GM10266 (cell line): ENCODE data around the gene GARS1.
"Not testable (repeated sequence)": the region's sequence is repeated elsewhere in the genome, so short reads cannot be mapped to it uniquely, and the experiment has no call there.

ENCODE experiments used
- DNase-seq: peaks from one replicate; pipeline ENCODE4 v3.0.0; 2012; ENCODE audit errors: extremely low spot score
- CTCF ChIP-seq: IDR thresholded peaks from 2 replicates; pipeline ENCODE4 v1.5.1; 2012; ENCODE audit warnings: mild to moderate bottlenecking, low read depth; ENCODE audit not compliant: control insufficient read depth, insufficient read depth; ENCODE audit errors: missing control alignments

The GARS1 gene

GRCh38 chr7:30562498-30562897 is 32.2 kb upstream of the GARS1 start:
- DNase-seq: no peak
- no peak for TF ChIP-seq CTCF

GRCh38 chr7:30562909-30563308 is 31.8 kb upstream of the GARS1 start:
- DNase-seq: no peak

GRCh38 chr7:30563326-30563942 is 31.2 kb upstream of the GARS1 start:
- no peak for DNase-seq

More at GRCh38 chr7:30562909-30563308, 31.8 kb upstream of the GARS1 start:
- TF ChIP-seq CTCF: no peak

GRCh38 chr7:30564243-30564892 is 30.3 kb upstream of the GARS1 start:
- TF ChIP-seq CTCF: peak; percentile 85
- peak; percentile 74 for DNase-seq

More at GRCh38 chr7:30563326-30563942, 31.2 kb upstream of the GARS1 start:
- no peak for TF ChIP-seq CTCF

- no peak for DNase-seq
- no peak for TF ChIP-seq CTCF
Observed at GRCh38 chr7:30566596-30566995, 28.1 kb upstream of the GARS1 start.

GRCh38 chr7:30567081-30567480 is 27.6 kb upstream of the GARS1 start:
- no peak for TF ChIP-seq CTCF
- no peak for DNase-seq

- DNase-seq: not testable (repeated sequence)
Observed at GRCh38 chr7:30570238-30570637, 24.4 kb upstream of the GARS1 start.
